GM19023 (cell line): Measurements from ENCODE around the gene WDR26.
"Not testable (repeated sequence)": the region's sequence is repeated elsewhere in the genome, so short reads cannot be mapped to it uniquely, and the experiment has no call there.

Source experiments
- ATAC-seq: cut with Tn5 transposase; IDR thresholded peaks from one replicate; pipeline ENCODE4 v1.9.1; 2021; ENCODE audit warnings: mild to moderate bottlenecking, moderate library complexity; ENCODE audit not compliant: unreplicated experiment

Gene WDR26

DNA sequence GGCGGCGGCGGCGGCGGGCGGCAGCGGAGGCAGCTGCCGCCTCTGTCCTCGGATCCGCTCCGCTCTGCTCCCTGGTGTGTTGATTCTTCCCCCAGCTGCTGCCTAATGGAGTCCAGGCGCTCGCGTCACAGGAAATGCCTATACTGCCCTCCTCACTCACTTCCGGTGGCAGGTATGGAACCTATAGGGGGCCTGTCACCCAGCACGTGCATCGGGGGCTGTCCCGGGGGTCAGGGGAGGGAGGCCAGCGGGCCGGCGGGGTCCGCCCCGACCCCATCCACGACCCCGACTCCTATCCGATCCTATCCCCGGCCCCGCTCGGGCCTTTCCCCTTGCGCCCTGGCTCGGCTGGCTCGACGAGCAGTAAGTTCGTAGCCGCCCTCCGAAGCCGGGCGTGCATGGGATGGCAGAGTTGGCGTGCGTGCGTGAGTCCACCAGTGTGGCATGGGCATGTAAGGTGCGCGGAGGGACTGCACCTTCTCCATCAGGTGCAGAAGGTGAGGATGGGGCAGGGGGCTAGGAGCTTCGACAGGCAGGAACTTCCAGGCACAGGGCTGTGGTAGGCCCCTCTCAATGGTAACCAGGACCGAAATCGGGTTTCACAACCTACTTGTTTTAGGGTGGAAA lies at the start of gene WDR26:
TSS of gene WDR26 (minus strand) at position 107 of the 627 bp plus-strand sequence.
- peak; percentile 92 for ATAC-seq

- not testable (repeated sequence) for ATAC-seq
Measured at GRCh38 chr1:224483206-224483605, 48.6 kb upstream of the WDR26 start.

DNA sequence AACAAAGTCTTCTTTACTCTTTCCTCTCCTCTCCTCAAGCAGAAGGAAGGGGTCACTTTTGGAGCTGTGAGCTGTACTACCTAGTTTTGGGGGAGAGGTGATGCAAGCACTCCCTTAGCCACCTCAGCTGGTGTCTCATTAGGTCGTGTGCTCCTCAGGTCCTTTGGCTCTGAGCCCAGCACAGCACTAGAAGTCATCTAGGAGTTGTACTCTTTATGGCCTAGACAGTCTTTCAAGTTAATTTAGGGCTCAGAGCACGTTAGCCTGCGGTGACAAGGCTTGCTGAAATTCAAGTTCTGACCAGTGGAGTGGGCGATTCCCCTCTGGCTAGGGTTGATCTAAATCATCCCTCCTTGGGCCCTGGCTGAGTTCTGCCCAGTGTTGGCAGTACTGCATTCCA lies 48.0 kb upstream of the WDR26 start:
- ATAC-seq = no peak

DNA sequence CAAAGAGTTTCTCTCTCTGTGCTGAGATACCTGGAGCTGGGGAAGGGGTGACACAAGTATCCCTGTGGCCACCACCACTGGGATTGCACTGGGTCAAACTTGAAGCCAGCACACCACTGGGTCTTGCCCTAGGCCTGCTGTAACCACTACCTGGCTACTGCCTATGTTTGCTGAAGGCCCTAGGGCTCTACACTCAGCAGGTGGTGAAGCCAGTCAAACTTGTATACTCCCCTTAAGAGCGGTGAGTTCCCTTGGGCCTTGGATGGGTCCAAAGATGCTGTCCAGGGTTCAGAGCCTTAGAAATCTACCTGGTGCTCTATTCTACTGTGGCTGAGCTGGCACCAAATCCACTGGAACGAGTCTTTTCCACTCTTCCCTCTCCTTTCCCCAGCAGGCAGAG lies 47.0 kb upstream of the WDR26 start:
- no peak for ATAC-seq

- not testable (repeated sequence) for ATAC-seq
Measured at GRCh38 chr1:224480888-224481459, 46.4 kb upstream of the WDR26 start.

- ATAC-seq = not testable (repeated sequence)
Measured at GRCh38 chr1:224480200-224480599, 45.6 kb upstream of the WDR26 start.

DNA sequence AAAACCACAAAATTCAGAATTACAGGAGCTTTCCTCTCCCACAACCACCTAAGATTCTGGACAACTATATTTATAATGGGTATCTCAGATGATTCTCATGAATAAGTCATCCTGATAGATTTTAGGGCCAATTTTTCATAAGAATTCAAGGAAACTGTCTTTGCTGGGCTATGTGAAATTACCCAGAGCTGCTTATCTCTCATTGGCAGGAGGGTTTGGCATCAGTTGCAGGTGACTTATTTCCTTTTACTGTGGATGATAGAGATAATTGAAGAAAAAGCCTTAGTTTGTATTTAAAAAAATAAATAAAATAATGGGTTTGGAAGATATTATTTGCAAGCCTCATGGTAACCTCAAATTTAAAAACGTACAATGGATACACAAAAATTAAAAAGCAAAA lies 38.2 kb upstream of the WDR26 start:
- no peak for ATAC-seq

GRCh38 chr1:224466154-224466553 lies 31.6 kb upstream of the WDR26 start:
- no peak for ATAC-seq

GRCh38 chr1:224459966-224460365 lies 25.4 kb upstream of the WDR26 start:
- ATAC-seq = no peak

- no peak for ATAC-seq
Measured at GRCh38 chr1:224458996-224459395, 24.4 kb upstream of the WDR26 start.

DNA sequence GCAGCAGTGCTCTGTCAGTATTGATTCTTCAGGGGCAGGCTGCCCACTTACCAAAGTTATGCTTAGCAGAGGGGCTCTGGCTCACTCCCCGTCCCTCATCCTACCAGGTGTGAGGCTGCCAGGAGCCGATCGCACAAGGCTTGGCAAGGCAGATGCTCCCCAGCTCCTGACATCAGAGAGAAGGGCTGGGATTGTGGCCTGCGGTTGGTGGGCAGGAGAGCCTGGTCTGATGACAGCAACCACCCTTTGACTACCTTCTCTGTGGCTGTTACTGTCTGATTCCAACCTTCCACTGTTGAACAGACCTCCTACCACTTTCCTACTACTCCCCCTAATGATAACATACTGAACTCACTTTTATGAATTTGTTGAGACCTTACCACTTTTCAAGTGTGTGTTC lies 23.7 kb upstream of the WDR26 start:
- no peak for ATAC-seq

- no peak for ATAC-seq
Measured at GRCh38 chr1:224457782-224458144, 23.2 kb upstream of the WDR26 start.

DNA sequence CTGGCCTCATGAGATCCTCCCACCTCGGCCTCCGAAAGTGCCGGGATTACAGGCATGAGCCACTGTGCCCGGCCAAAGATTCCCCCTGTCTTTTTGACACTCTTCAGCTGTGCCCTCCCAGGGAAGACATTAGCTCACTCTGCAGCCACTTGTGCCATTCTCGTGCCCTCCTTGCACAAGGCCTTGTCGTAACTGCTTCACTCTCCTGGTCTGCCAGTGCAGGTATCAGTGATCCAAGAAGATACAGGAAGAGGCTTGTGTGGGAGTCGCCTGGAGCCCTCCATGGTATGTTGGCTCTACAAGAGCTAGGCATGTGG lies 22.0 kb upstream of the WDR26 start:
- ATAC-seq = no peak

DNA sequence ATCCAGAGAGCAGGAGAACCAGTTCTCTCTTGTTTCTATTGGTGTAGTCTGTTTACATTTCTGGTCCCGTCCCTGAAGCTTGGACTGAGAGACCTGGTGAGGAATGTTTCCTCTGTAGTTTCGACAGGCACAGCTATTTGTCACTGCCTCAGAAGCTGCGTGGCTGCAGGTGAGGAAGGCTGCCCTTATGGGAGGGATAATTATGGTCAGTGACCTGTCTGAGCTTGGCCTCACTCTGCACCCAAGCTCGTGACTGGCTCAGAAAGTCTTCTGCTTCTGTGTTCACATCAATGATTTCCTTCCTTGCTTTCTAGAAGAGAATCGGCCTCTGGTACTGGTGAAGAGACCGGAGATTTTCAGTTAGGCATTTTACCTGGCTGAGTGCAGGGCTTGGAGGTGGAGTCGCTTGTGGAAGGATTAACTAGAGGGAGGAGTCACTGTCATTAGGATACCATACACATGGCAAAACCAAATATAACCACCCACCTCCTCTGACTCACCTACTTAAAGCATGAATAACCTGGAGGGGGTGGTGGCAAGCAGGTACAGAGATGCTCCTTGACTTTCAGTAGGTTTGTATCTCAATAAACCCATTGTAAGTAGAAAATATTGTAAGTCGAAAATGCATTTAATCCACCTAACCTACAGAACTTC lies 19.9 kb upstream of the WDR26 start:
- no peak for ATAC-seq

GRCh38 chr1:224450561-224451350 lies 16.2 kb upstream of the WDR26 start:
- no peak for ATAC-seq

GRCh38 chr1:224450159-224450558 lies 15.6 kb upstream of the WDR26 start:
- ATAC-seq = no peak

GRCh38 chr1:224448453-224449017 lies 13.9 kb upstream of the WDR26 start:
- ATAC-seq = no peak

DNA sequence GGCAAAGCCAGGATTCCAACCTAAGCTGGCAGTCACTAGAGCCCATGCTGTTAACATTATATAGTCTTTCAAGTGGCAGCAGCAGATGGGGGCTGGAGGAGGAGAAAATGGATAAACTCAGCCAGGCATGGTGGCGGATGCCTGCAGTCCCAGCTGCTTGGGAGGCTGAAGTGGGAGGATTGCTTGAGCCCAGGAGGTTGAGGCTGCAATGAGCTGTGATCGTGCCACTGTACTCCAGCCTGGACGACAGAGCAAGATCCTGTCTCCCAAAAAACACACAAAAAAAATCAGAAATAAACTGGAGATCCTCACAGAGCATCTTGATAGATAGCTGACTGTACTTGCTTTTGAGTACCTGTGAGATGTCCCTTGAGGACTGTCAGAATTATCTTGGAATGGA lies 13.4 kb upstream of the WDR26 start:
- no peak for ATAC-seq

GRCh38 chr1:224447251-224447650 lies 12.7 kb upstream of the WDR26 start:
- no peak for ATAC-seq

GRCh38 chr1:224438989-224439388 lies 4.4 kb upstream of the WDR26 start:
- no peak for ATAC-seq

DNA sequence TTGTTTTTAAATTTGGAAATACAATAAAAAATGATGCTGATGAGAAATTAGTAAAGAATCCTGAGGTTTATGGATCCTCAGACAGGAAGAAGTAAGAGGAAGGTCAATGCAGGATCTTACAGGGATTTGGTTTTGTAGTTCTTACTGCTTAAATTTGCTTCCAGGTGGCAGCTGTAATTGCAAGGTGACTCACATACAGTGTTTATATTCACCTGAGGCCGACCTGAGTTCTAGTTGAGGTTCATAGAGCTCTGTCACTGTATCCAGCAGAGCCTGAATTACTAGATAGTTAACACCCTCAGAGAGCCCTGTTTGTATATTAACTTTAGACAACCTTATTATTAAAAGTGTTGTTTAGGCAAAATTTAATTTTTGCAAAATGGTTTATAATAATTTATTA lies 1.4 kb upstream of the WDR26 start:
- ATAC-seq = no peak
